ENCODE results near the gene NCCRP1. TPM values are rescaled to one million over a fixed set of nuclear protein-coding genes. Genes with fewer than 3 reads are reported as not detected.

Gene NCCRP1
- polyA plus RNA-seq, 1 donor from 2014 or later = not detected

GRCh38 chr19:39164289-39164688, 32.5 kb upstream of the NCCRP1 start:
- no peak overlapping the region for H3K27ac ChIP-seq (ENCODE audit: low read length)
- no peaks in the 10 kb centered on the region for H3K9me3 ChIP-seq (ENCODE audit: low read length)
- TF ChIP-seq SMC3 (conservative IDR thresholded peaks at IDR 0.05; ENCODE audit: poor library complexity) (no peak), POLR2AphosphoS5 (IDR thresholded peaks at IDR 0.05) (no peak), EZH2 (IDR thresholded peaks at IDR 0.05; ENCODE audit: borderline replicate concordance, insufficient read depth, low read length, poor library complexity, severe bottlenecking) (no peak), MXI1 (conservative IDR thresholded peaks at IDR 0.05; ENCODE audit: poor library complexity, severe bottlenecking) (no peak), REST (IDR thresholded peaks at IDR 0.05; ENCODE audit: borderline replicate concordance) (no peak), TAF1 (IDR thresholded peaks at IDR 0.05; ENCODE audit: low read depth) (no peak), RAD21 (conservative IDR thresholded peaks at IDR 0.05) (no peak)
- TF ChIP-seq, protein P1, sequence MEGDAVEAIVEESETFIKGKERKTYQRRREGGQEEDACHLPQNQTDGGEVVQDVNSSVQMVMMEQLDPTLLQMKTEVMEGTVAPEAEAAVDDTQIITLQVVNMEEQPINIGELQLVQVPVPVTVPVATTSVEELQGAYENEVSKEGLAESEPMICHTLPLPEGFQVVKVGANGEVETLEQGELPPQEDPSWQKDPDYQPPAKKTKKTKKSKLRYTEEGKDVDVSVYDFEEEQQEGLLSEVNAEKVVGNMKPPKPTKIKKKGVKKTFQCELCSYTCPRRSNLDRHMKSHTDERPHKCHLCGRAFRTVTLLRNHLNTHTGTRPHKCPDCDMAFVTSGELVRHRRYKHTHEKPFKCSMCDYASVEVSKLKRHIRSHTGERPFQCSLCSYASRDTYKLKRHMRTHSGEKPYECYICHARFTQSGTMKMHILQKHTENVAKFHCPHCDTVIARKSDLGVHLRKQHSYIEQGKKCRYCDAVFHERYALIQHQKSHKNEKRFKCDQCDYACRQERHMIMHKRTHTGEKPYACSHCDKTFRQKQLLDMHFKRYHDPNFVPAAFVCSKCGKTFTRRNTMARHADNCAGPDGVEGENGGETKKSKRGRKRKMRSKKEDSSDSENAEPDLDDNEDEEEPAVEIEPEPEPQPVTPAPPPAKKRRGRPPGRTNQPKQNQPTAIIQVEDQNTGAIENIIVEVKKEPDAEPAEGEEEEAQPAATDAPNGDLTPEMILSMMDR (IDR thresholded peaks at IDR 0.05; ENCODE audit: poor library complexity, severe bottlenecking) = no peak
- H3K9me2 ChIP-seq (ENCODE audit: insufficient read depth, low read length) = no peaks in the 10 kb centered on the region
- no peaks in the 10 kb centered on the region for H4K20me1 ChIP-seq (ENCODE audit: insufficient read depth)
- no peak overlapping the region for H3K4me3 ChIP-seq (ENCODE audit: low read length)
- no peak overlapping the region for H3K4me2 ChIP-seq (ENCODE audit: low read length)
- H3K36me3 ChIP-seq (ENCODE audit: insufficient read depth, low read length) = no peaks in the 10 kb centered on the region
- no peaks in the 10 kb centered on the region for H3K79me2 ChIP-seq (replicated peaks; ENCODE audit: insufficient read depth, low read length)
- no peak overlapping the region for H2AFZ ChIP-seq (ENCODE audit: low read depth, low read length)
- H3K27me3 ChIP-seq (ENCODE audit: insufficient read depth, low read depth, low read length) = no peaks in the 10 kb centered on the region
- no peak overlapping the region for H3K9ac ChIP-seq (ENCODE audit: low read length)
- no peaks in the 10 kb centered on the region for H3F3A ChIP-seq (ENCODE audit: insufficient read depth, low read length, poor library complexity, severe bottlenecking)

GRCh38 chr19:39165857-39166256, 30.9 kb upstream of the NCCRP1 start:
- no peaks in the 10 kb centered on the region for H3K36me3 ChIP-seq (ENCODE audit: insufficient read depth, low read length)
- no peaks in the 10 kb centered on the region for H4K20me1 ChIP-seq (ENCODE audit: insufficient read depth)
- no peaks in the 10 kb centered on the region for H3K9me3 ChIP-seq (ENCODE audit: low read length)
- H3K27ac ChIP-seq (ENCODE audit: low read length) = no peak overlapping the region
- no peaks in the 10 kb centered on the region for H3F3A ChIP-seq (ENCODE audit: insufficient read depth, low read length, poor library complexity, severe bottlenecking)
- TF ChIP-seq POLR2AphosphoS5 (IDR thresholded peaks at IDR 0.05) (no peak), TAF1 (IDR thresholded peaks at IDR 0.05; ENCODE audit: low read depth) (no peak), REST (IDR thresholded peaks at IDR 0.05; ENCODE audit: borderline replicate concordance) (no peak), RAD21 (conservative IDR thresholded peaks at IDR 0.05) (no peak), EP300 (conservative IDR thresholded peaks at IDR 0.05; ENCODE audit: poor library complexity, severe bottlenecking) (no peak)
- TF ChIP-seq, protein P1 (IDR thresholded peaks at IDR 0.05; ENCODE audit: poor library complexity, severe bottlenecking) = no peak
- no peak overlapping the region for H3K9ac ChIP-seq (ENCODE audit: low read length)
- H3K79me2 ChIP-seq (replicated peaks; ENCODE audit: insufficient read depth, low read length) = no peaks in the 10 kb centered on the region
- H3K4me3 ChIP-seq (ENCODE audit: low read length) = no peak overlapping the region
- no peaks in the 10 kb centered on the region for H3K9me2 ChIP-seq (ENCODE audit: insufficient read depth, low read length)
- no peak overlapping the region for H2AFZ ChIP-seq (ENCODE audit: low read depth, low read length)
- no peaks in the 10 kb centered on the region for H3K27me3 ChIP-seq (ENCODE audit: insufficient read depth, low read depth, low read length)
- no peak overlapping the region for H3K4me2 ChIP-seq (ENCODE audit: low read length)
